ENCODE data around the gene SFMBT1. TPM values are rescaled to one million over a fixed set of nuclear protein-coding genes. Genes with fewer than 3 reads are reported as not detected.

SFMBT1 gene
- total and polyA plus RNA-seq, 9 of the 15 experiments (the other 6 are each of a cell fraction or from before 2014, with no cell fraction given) = 0.76 to 6.6 (median 3.6) TPM

DNA sequence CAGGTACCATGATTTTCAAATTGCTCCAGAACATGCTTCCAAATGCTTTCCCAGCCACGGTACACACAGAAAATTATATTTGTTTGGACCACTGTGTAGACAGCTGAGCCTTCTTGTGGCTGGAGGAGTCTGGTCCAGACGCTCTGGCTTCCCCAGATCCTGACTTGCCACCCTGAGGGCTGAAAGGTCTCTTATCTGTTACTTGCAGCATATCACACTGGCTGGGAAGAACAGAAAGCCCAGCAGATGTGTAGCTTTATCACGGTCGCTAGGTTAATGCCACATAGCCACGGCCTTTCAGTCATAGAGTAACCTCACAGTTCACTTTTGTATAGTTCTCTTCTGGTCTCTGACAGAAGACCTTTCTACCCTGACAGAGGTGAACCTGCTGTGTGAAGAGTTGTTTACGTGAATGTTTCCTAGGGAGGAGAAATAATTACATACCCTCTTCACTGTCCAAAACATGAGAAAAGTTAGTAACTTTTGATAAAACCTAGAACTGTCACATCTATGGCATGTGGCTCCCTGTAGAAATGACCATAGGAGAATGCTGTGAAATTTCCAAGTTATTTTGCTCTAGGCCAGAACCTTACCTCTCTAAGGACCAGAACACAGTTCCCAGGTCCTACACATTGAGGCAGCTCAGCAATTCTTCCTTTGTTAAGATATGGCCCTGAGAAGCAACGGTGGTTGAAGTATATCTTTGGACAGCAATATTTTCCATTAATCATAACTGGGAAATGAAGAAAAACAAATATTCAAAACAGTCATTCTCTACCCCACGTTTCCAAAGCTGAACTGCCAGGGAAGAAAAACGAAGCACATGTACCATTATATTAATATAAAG is 132.8 kb downstream of the SFMBT1 start (continued):
- TF ChIP-seq, protein P1, sequence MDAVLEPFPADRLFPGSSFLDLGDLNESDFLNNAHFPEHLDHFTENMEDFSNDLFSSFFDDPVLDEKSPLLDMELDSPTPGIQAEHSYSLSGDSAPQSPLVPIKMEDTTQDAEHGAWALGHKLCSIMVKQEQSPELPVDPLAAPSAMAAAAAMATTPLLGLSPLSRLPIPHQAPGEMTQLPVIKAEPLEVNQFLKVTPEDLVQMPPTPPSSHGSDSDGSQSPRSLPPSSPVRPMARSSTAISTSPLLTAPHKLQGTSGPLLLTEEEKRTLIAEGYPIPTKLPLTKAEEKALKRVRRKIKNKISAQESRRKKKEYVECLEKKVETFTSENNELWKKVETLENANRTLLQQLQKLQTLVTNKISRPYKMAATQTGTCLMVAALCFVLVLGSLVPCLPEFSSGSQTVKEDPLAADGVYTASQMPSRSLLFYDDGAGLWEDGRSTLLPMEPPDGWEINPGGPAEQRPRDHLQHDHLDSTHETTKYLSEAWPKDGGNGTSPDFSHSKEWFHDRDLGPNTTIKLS (IDR thresholded peaks at IDR 0.05; ENCODE audit: borderline replicate concordance, low read depth) = peak; percentile 67; the same call in 1 of the 2 replicates
- TF ChIP-seq ZBTB17 (CRISPR knock-in tag; IDR thresholded peaks at IDR 0.05) = no peak
- TF ChIP-seq, protein P2, sequence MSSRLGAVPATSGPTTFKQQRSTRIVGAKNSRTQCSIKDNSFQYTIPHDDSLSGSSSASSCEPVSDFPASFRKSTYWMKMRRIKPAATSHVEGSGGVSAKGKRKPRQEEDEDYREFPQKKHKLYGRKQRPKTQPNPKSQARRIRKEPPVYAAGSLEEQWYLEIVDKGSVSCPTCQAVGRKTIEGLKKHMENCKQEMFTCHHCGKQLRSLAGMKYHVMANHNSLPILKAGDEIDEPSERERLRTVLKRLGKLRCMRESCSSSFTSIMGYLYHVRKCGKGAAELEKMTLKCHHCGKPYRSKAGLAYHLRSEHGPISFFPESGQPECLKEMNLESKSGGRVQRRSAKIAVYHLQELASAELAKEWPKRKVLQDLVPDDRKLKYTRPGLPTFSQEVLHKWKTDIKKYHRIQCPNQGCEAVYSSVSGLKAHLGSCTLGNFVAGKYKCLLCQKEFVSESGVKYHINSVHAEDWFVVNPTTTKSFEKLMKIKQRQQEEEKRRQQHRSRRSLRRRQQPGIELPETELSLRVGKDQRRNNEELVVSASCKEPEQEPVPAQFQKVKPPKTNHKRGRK (tag; IDR thresholded peaks at IDR 0.05) = no peak
- peak; percentile 72; the same call in 1 of the 2 replicates for TF ChIP-seq DMBX1 (CRISPR knock-in tag; IDR thresholded peaks at IDR 0.05; ENCODE audit: borderline replicate concordance)
- peak; percentile 50 for TF ChIP-seq CREM (IDR thresholded peaks at IDR 0.05; ENCODE audit: low read depth)
- TF ChIP-seq KDM1A (IDR thresholded peaks at IDR 0.05) = peak; percentile 60 to 81; a peak in 3 of 4 replicates
- TF ChIP-seq SRSF3 (IDR thresholded peaks at IDR 0.05; ENCODE audit: insufficient read depth, low read length) = no peak
- TF ChIP-seq, protein P3, sequence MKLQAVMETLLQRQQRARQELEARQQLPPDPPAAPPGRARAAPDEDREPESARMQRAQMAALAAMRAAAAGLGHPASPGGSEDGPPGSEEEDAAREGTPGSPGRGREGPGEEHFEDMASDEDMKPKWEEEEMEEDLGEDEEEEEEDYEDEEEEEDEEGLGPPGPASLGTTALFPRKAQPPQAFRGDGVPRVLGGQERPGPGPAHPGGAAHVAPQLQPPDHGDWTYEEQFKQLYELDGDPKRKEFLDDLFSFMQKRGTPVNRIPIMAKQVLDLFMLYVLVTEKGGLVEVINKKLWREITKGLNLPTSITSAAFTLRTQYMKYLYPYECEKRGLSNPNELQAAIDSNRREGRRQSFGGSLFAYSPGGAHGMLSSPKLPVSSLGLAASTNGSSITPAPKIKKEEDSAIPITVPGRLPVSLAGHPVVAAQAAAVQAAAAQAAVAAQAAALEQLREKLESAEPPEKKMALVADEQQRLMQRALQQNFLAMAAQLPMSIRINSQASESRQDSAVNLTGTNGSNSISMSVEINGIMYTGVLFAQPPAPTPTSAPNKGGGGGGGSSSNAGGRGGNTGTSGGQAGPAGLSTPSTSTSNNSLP (IDR thresholded peaks at IDR 0.05; ENCODE audit: borderline replicate concordance, low read depth, low read length) = peak; percentile 82; the same call in 1 of the 2 replicates
- peak; percentile 39 for TF ChIP-seq MEIS2 (IDR thresholded peaks at IDR 0.05; ENCODE audit: partially characterized antibody)
- TF ChIP-seq, protein P4, sequence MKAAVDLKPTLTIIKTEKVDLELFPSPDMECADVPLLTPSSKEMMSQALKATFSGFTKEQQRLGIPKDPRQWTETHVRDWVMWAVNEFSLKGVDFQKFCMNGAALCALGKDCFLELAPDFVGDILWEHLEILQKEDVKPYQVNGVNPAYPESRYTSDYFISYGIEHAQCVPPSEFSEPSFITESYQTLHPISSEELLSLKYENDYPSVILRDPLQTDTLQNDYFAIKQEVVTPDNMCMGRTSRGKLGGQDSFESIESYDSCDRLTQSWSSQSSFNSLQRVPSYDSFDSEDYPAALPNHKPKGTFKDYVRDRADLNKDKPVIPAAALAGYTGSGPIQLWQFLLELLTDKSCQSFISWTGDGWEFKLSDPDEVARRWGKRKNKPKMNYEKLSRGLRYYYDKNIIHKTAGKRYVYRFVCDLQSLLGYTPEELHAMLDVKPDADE (conservative IDR thresholded peaks at IDR 0.05; ENCODE audit: control insufficient read depth, low read depth, low read length) = peak; percentile 45; the same call in 1 of the 2 replicates
- TF ChIP-seq ATF1 (CRISPR knock-in tag; IDR thresholded peaks at IDR 0.05) = no peak
- TF ChIP-seq ATF1 (tag; IDR thresholded peaks at IDR 0.05) = no peak
- no peak for TF ChIP-seq ZNF436 (CRISPR knock-in tag; IDR thresholded peaks at IDR 0.05)
- TF ChIP-seq STAG1 (CRISPR knock-in tag; IDR thresholded peaks at IDR 0.05; ENCODE audit: borderline replicate concordance) = no peak
- TF ChIP-seq, protein P5, sequence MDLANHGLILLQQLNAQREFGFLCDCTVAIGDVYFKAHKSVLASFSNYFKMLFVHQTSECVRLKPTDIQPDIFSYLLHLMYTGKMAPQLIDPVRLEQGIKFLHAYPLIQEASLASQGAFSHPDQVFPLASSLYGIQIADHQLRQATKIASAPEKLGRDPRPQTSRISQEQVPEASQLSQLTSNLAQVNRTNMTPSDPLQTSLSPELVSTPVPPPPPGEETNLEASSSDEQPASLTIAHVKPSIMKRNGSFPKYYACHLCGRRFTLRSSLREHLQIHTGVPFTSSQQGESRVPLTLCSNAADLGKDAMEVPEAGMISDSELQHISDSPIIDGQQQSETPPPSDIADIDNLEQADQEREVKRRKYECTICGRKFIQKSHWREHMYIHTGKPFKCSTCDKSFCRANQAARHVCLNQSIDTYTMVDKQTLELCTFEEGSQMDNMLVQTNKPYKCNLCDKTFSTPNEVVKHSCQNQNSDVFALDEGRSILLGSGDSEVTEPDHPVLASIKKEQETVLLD (IDR thresholded peaks at IDR 0.05) = no peak
- TF ChIP-seq CBFB (CRISPR knock-in tag; IDR thresholded peaks at IDR 0.05) = no peak
- no peak for TF ChIP-seq HDAC6 (IDR thresholded peaks at IDR 0.05; ENCODE audit: low read depth, low read length)
- TF ChIP-seq HDAC1 (IDR thresholded peaks at IDR 0.05) = peak in 1 of 2 experiments; percentile 70; a peak in 1 of 4 replicates
- TF ChIP-seq KLF1 (tag; IDR thresholded peaks at IDR 0.05) = no peak
- peak; percentile 72; the same call in 1 of the 2 replicates for TF ChIP-seq ZKSCAN8 (CRISPR knock-in tag; IDR thresholded peaks at IDR 0.05)

Data from K562 (cell line).